GM18907 (cell line): ENCODE measurements around the gene FAM185A.
"Not testable (repeated sequence)": the region's sequence is repeated elsewhere in the genome, so short reads cannot be mapped to it uniquely, and the experiment has no call there.

Experiments used
- ATAC-seq: cut with Tn5 transposase; IDR thresholded peaks from one replicate; pipeline ENCODE4 v1.9.1; 2021; ENCODE audit warnings: mild to moderate bottlenecking, moderate library complexity; ENCODE audit not compliant: unreplicated experiment

The FAM185A gene

GRCh38 chr7:102776217-102776616, 27.4 kb downstream of the FAM185A start:
- not testable (repeated sequence) for ATAC-seq

DNA sequence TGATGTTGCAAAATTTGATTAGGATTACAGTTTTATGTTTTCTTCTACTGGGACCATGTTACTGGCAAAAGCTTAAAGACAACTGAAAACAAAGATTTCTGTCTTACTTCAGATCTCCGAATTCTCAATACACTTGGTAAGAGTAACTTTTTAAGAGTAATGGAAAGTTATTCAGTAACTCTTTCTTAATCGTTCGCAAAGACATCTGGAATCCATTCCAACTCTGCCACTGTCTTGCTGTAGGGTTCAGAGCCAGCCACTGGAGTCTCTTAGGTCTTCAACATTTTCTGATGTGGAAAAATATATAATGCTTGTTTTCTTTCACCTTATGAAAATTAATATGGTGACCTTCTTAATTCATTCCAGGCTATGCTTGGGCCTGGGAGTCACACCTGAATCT, 29.9 kb downstream of the FAM185A start:
- ATAC-seq: not testable (repeated sequence)

DNA sequence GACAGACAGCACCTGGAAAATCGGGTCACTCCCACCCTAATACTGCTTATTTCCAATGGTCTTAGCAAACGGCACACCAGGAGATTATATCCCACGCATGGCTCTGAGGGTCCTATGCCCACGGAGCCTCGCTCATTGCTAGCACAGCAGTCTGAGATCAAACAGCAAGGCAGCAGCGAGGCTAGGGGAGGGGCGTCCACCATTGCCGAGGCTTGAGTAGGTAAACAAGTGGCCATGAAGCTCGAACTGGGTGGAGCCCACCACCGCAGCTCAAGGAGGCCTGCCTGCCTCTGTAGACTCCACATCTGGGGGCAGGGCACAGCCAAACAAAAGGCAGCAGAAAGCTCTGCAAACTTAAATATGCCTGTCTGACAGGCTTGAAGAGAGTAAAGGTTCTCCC, 32.1 kb downstream of the FAM185A start:
- not testable (repeated sequence) for ATAC-seq

GRCh38 chr7:102788770-102789169, 40.0 kb downstream of the FAM185A start:
- not testable (repeated sequence) for ATAC-seq

GRCh38 chr7:102790364-102791100, 41.7 kb downstream of the FAM185A start:
- not testable (repeated sequence) for ATAC-seq

GRCh38 chr7:102791367-102791766, 42.6 kb downstream of the FAM185A start:
- ATAC-seq: not testable (repeated sequence)

GRCh38 chr7:102791831-102792230, 43.0 kb downstream of the FAM185A start:
- not testable (repeated sequence) for ATAC-seq

DNA sequence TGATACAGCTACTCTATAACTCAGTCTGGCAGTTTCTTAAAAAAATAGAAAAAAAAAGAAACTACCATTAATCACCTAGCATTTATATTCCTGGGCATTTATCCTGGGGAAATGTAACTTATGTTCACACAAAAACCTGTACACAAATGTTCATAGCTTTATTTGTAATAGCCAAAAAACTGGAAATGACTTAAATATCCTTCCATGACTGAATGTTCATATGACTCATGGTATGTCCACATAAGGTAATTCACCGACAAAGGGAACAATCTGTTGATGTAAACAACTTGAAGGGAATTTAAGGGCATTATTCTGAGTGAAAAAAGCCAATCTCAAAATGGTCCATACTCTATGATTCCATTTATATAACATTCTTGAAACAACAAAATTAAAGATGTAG, 45.8 kb downstream of the FAM185A start:
- ATAC-seq: not testable (repeated sequence)

DNA sequence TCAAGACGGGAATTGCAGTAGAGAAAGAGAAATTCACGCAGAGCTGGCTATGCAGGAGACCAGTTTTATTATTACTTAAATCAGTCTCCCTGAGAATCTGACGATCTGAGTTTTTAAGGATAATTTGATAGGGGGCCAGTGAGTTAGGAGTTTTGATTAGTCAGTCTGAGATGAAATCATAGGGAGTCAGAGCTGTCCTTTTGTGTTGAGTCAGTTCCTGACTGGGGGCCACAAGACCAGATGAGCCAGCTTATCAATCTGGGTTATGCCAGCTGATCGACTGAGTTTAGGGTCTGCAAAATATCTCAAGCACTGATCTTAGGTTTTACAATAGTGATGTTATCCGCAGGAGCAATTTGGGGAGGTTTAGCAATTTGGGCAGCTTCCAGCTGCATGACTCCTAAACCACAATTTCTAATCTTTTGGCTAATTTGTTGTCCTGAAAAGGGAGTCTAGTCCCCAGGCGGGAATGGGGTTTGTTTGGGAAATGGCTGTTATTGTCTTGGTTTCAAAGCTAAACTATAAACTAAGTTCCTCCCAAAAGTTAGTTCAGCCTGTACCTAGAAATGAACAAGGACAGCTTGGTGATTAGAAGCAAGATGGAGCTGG, 47.3 kb downstream of the FAM185A start:
- ATAC-seq: not testable (repeated sequence)

DNA sequence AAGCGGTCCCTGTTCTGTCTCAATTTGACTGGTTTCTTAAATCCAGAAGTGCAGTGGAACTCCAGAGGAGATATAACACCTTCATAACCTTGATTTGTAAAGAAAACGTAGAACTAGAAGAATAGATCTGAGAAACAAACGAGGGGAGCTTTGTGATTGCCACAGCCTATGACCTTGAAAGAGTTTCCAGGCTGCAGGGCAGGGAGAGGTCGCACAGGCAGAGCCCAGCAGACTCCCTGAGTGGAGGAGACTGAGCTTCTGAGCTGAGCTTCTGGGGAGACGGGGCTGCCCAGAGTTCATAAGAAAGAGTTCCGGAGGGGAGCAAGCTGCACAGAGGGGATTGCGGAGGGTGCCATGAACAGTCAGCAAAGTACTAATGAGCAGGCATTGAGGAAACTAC, 57.8 kb downstream of the FAM185A start:
- no peak for ATAC-seq

GRCh38 chr7:102810916-102811315, 62.1 kb downstream of the FAM185A start:
- no peak for ATAC-seq

- no peak for ATAC-seq
Observed at GRCh38 chr7:102811942-102812678, 63.3 kb downstream of the FAM185A start.

GRCh38 chr7:102813191-102814024, 64.6 kb downstream of the FAM185A start:
- no peak for ATAC-seq

GRCh38 chr7:102814025-102814471, 65.2 kb downstream of the FAM185A start:
- ATAC-seq: no peak

DNA sequence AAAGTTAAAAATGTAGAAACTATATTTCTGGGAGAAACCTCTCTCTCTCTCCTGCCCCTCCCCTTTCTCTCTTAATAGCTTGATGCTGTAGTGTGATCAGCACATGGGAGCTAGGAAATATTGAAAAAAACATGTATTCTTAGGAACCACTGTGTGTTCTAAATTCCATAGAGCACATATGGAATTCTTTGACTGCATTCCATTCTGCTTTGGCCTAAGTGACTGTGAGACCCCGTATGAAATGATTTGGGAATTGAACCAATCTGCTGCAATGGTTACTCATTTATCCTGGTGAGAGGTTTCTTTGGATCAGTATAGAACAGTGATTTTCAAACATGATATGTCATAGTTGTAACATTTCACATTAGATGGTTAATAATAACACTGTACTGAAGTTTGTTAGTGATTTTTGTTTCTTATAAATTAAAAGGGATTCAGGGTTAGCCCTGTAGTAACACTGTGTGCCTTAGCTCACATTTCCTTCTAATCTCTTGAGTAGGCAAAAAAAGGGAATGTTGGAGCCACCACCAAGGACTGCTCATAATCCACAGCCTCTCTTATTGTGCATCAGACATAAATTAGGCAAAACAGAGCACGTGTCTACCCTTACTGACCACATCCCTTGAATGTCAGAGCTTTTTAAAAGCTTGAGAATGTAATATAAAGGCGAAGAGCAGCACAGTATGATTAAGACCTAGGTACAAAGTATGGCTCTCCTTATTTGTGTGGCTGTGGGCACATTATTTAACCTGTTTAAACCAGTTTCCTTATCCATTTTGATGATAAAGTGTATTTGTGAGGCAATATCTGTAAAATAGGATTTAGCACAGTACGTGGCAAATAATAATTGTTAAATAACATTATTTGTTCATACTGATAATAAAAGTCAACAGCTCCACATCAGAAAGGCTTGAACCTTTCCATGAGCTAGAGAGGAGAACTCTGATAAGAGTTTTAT, 69.1 kb downstream of the FAM185A start:
- ATAC-seq: no peak

DNA sequence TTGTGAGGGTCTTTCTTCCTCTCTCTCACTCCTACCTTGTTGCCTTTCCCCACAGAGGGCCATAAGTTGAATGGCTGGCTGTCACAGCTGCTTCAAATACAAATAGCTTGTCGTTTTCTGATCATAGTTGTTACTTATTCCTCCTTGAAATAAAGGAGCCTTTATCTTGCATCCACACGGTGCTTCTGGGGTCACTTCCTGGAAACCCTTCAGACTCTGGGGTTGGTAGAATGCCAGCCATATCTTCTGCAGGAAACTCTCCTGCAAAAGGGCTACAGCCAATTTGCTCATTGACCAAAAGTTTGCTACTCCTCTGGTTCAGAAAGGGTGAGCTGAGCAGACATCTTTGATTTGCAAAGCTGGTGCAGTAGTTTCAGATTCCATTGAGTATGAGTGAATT, 70.4 kb downstream of the FAM185A start:
- no peak for ATAC-seq

- no peak for ATAC-seq
Observed at GRCh38 chr7:102821994-102822747, 73.4 kb downstream of the FAM185A start.

GRCh38 chr7:102823390-102824119, 74.8 kb downstream of the FAM185A start:
- no peak for ATAC-seq
